GM12801 (cell line): ENCODE results near the gene NCEH1.

ENCODE experiments used
- CTCF ChIP-seq: IDR thresholded peaks from one replicate; pipeline ENCODE4 v1.5.1; 2011; ENCODE audit warnings: control low read depth; ENCODE audit not compliant: insufficient read length; ENCODE audit errors: extremely low read depth

NCEH1 gene, protein sequence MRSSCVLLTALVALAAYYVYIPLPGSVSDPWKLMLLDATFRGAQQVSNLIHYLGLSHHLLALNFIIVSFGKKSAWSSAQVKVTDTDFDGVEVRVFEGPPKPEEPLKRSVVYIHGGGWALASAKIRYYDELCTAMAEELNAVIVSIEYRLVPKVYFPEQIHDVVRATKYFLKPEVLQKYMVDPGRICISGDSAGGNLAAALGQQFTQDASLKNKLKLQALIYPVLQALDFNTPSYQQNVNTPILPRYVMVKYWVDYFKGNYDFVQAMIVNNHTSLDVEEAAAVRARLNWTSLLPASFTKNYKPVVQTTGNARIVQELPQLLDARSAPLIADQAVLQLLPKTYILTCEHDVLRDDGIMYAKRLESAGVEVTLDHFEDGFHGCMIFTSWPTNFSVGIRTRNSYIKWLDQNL

DNA sequence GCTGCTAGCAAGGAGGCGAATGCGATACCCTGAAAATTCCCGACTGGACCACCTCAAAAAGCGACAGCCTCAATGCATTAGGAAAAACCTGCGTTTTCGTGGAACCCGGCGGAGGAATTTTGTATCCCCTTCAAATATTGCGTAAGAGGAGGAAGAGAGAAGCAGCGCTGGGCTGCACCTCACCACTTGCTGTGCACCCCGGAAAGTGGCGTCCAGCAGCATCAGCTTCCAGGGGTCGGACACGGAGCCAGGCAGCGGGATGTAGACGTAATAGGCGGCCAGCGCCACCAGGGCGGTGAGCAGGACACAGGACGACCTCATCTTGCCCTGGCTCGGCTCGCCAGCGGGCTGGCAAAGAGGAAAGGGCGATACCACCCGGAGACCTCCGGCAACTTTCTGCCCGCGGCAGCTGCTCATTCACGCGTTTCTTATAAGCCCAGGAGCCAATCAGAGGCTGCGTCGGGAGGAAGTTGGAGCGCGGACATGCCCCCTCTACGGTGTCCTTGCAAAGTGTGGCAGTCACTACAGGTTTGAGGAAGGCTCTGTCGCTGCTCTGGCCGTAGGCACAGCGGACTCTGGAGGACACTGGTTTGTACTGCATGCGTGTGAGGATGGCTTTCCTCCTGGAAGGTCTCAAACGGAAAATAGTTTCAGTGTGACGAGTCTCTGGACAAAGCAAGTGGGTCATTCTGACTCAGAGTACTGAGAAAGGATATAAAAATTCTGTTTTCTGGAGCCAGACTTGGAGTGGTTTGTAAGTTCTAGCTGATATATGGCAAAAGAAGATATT lies at the start of gene NCEH1:
Gene NCEH1, minus strand, starts transcription at position 404 of the 790 bp plus-strand sequence. Its CDS starts 83 bp downstream, at position 321.
- TF ChIP-seq CTCF: no peak

GRCh38 chr3:172753125-172753524 lies 42.3 kb upstream of the NCEH1 start:
- no peak for TF ChIP-seq CTCF

DNA sequence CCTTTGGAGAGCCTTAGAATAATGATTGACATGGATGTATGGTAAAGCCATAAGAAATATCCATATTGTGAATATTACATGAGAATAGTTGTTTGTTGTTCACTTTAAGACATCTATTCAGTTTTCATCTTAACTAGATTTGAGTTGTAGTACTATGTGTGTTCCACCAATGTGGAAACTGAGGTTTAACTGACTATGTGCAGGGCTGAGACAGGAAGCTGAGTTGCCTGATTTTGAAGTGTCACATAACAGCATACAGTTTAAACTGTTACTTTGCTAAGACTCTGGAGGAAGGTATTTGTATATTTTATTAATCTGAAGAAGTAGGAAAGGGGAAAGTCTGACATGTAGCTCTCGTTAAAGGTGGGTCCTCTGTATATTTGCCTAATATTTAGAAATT lies 41.8 kb upstream of the NCEH1 start:
- TF ChIP-seq CTCF: no peak

GRCh38 chr3:172751175-172751704 lies 40.4 kb upstream of the NCEH1 start:
- TF ChIP-seq CTCF: no peak

DNA sequence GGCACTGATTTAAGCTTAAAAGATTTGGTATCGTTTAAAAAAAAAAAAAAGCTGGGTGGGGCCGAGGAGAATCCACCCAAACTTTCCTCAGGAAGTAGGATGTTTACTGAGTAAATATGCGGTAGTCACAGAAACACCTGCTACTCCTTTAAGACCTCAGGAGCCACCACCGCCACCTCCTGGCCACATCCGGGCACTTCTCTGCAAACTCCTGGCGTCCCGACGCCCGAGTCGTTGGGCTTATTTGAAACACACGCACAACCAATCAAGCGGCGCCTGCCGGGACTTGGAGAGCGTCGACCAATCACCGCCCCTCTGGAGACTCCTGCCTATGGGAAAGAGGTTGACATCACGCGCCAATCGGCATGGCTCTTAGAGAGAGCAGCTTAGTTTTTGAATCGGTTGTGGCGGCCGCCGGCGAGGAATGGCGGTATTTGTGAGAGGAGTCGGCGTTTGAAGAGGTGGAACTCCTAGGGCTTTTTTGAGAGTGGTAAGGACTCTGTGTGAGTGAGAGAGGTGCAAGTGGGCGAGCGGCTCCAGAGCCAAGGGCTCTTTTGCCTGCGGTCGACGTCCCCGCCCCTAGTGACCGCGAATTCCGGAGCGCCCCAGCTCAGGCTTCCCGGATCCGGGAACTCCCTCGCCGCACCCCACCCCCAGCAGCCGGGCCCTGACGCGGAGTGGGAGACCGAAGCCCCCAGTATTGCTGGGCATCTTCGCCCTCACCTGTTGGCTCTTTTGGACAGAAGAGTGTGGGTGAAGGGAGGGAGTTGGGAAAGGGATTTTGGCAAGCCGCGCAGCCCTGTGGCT lies 39.7 kb upstream of the NCEH1 start, which contains the start of gene ECT2:
Gene ECT2, plus strand, starts transcription at position 359 of the 807 bp plus-strand sequence. CDS start 3,805 bp downstream, outside the sequence.
- no peak for TF ChIP-seq CTCF

- TF ChIP-seq CTCF: no peak
Observed at GRCh38 chr3:172750069-172750367, 39.2 kb upstream of the NCEH1 start.
